Measurements from ENCODE around the gene MEIS3.
"Not testable (repeated sequence)": the region's sequence is repeated elsewhere in the genome, so short reads cannot be mapped to it uniquely, and the experiment has no call there.

The MEIS3 gene

GRCh38 chr19:47381653-47382279 lies 37.6 kb downstream of the MEIS3 start:
- peak; percentile 48 for DNase-seq

- DNase-seq = no peak
Measured at GRCh38 chr19:47381121-47381520, 38.2 kb downstream of the MEIS3 start.

- DNase-seq = no peak
Measured at GRCh38 chr19:47380559-47380958, 38.8 kb downstream of the MEIS3 start.

- no peak for DNase-seq
Measured at GRCh38 chr19:47379381-47379938, 39.9 kb downstream of the MEIS3 start.

- no peak for DNase-seq
Measured at GRCh38 chr19:47378246-47378645, 41.1 kb downstream of the MEIS3 start.

GRCh38 chr19:47377801-47378200 lies 41.5 kb downstream of the MEIS3 start:
- DNase-seq = no peak

GRCh38 chr19:47377208-47377701 lies 42.1 kb downstream of the MEIS3 start:
- DNase-seq = no peak

- DNase-seq = no peak
Measured at GRCh38 chr19:47376589-47377144, 42.7 kb downstream of the MEIS3 start.

GRCh38 chr19:47375694-47376588 lies 43.4 kb downstream of the MEIS3 start:
- no peak for DNase-seq

GRCh38 chr19:47374876-47375693 lies 44.2 kb downstream of the MEIS3 start:
- DNase-seq = no peak

- DNase-seq = no peak
Measured at GRCh38 chr19:47373246-47374240, 45.8 kb downstream of the MEIS3 start.

GRCh38 chr19:47372603-47373002 lies 46.7 kb downstream of the MEIS3 start:
- no peak for DNase-seq

GRCh38 chr19:47371261-47371660 lies 48.1 kb downstream of the MEIS3 start:
- no peak for DNase-seq

- DNase-seq = no peak
Measured at GRCh38 chr19:47370045-47370611, 49.2 kb downstream of the MEIS3 start.

- DNase-seq = not testable (repeated sequence)
Measured at GRCh38 chr19:47365455-47365854, 53.9 kb downstream of the MEIS3 start.

GRCh38 chr19:47363758-47364531 lies 55.4 kb downstream of the MEIS3 start:
- DNase-seq = no peak

GRCh38 chr19:47362321-47362720 lies 57.0 kb downstream of the MEIS3 start:
- DNase-seq = no peak

GRCh38 chr19:47358936-47359335 lies 60.4 kb downstream of the MEIS3 start:
- DNase-seq = no peak

- no peak for DNase-seq
Measured at GRCh38 chr19:47357788-47358680, 61.3 kb downstream of the MEIS3 start.

Data from femur (tissue), 1 donor.